GM21447 (cell line): Measurements from ENCODE around the gene C5.
"Not testable (repeated sequence)": the region's sequence is repeated elsewhere in the genome, so short reads cannot be mapped to it uniquely, and the experiment has no call there.

Source experiments
- ATAC-seq: cut with Tn5 transposase; IDR thresholded peaks from one replicate; pipeline ENCODE4 v1.9.1; 2021; ENCODE audit not compliant: unreplicated experiment

C5 gene

GRCh38 chr9:120983259-120983837 is 66.7 kb downstream of the C5 start:
- ATAC-seq, result peak; percentile 61

GRCh38 chr9:120982836-120983235 is 67.2 kb downstream of the C5 start:
- no peak for ATAC-seq

GRCh38 chr9:120980951-120981350 is 69.1 kb downstream of the C5 start:
- no peak for ATAC-seq

- ATAC-seq, result no peak
Observed at GRCh38 chr9:120979797-120980196, 70.3 kb downstream of the C5 start.

- no peak for ATAC-seq
Observed at GRCh38 chr9:120978987-120979386, 71.1 kb downstream of the C5 start.

- no peak for ATAC-seq
Observed at GRCh38 chr9:120977321-120977720, 72.8 kb downstream of the C5 start.

- ATAC-seq, result no peak
Observed at GRCh38 chr9:120974921-120975320, 75.2 kb downstream of the C5 start.

- ATAC-seq, result no peak
Observed at GRCh38 chr9:120974181-120974580, 75.9 kb downstream of the C5 start.

GRCh38 chr9:120971938-120972337 is 78.1 kb downstream of the C5 start:
- no peak for ATAC-seq

- ATAC-seq, result not testable (repeated sequence)
Observed at GRCh38 chr9:120971471-120971870, 78.6 kb downstream of the C5 start.

- no peak for ATAC-seq
Observed at GRCh38 chr9:120970244-120970643, 79.8 kb downstream of the C5 start.

- no peak for ATAC-seq
Observed at GRCh38 chr9:120966013-120966369, 84.1 kb downstream of the C5 start.

- ATAC-seq, result no peak
Observed at GRCh38 chr9:120965344-120966012, 84.6 kb downstream of the C5 start.

GRCh38 chr9:120961936-120962335 is 88.1 kb downstream of the C5 start:
- no peak for ATAC-seq

GRCh38 chr9:120960001-120960400 is 90.1 kb downstream of the C5 start:
- ATAC-seq, result no peak

GRCh38 chr9:120956862-120957261 is 93.2 kb downstream of the C5 start:
- ATAC-seq, result no peak

- ATAC-seq, result no peak
Observed at GRCh38 chr9:120951960-120952618, 98.0 kb downstream of the C5 start.

GRCh38 chr9:120950421-120951388 is 99.4 kb downstream of the C5 start:
- no peak for ATAC-seq

GRCh38 chr9:120949290-120949689 is 100.8 kb downstream of the C5 start:
- ATAC-seq, result no peak

GRCh38 chr9:120948824-120949223 is 101.3 kb downstream of the C5 start:
- no peak for ATAC-seq

GRCh38 chr9:120947222-120947621 is 102.9 kb downstream of the C5 start:
- ATAC-seq, result no peak
